Cardiac muscle cell (in vitro differentiated cells and primary cell): ENCODE results near the gene POLA2. TPM values are rescaled to one million over a fixed set of nuclear protein-coding genes. Genes with fewer than 3 reads are reported as not detected.

Experiments
- DNase-seq, 2 donors: peaks; one replicate each; pipeline versions ENCODE4 v3.0.0 to v3.0.0-alpha.2; 2010 to 2017; ENCODE audit warnings: low read depth in 1 of 2, low spot score in 1 of 2
- H3K27ac ChIP-seq: fragments of 200-600 bp; sonication (generic); 2 replicates; pipeline ENCODE4 v1.5.1; 2016
- H3K27me3 ChIP-seq: fragments of 200-600 bp; sonication (generic); 2 replicates; pipeline ENCODE4 v1.6.0; 2016; ENCODE audit warnings: control low read depth
- H3K36me3 ChIP-seq: fragments of 200-600 bp; sonication (generic); 2 replicates; pipeline ENCODE4 v1.5.1; 2016; ENCODE audit warnings: control low read depth
- H3K4me1 ChIP-seq: fragments of 200-600 bp; sonication (generic); 2 replicates; pipeline ENCODE4 v1.8.1; 2017; ENCODE audit warnings: low read depth, mild to moderate bottlenecking, mixed run types
- H3K4me3 ChIP-seq: fragments of 200-600 bp; sonication (generic); 2 replicates; pipeline ENCODE4 v1.5.1; 2016; ENCODE audit warnings: mild to moderate bottlenecking
- H3K9me3 ChIP-seq: fragments of 200-600 bp; sonication (generic); 2 replicates; pipeline ENCODE4 v1.5.1; 2017; ENCODE audit warnings: low read depth, mild to moderate bottlenecking, control low read depth
- polyA plus RNA-seq: library from polyadenylated mRNA; unstranded; fragments of >200 nt; fragmentation: Nextera tagmentation; extraction: Ambion mirVana; gene quantifications from 2 replicates; pipeline ENCODE4 v1.2.1, GENCODE V29; 2016
- total RNA-seq: library from RNA; depleted of rRNA; stranded (reverse); fragments of >200 nt; gene quantifications from 2 replicates; pipeline ENCODE4 v1.2.3, GENCODE V29; 2016
- TF ChIP-seq, protein P1 (sequence below): IDR thresholded peaks from 2 replicates; pipeline ENCODE4 v1.5.1; 2012; ENCODE audit warnings: low read depth, mild to moderate bottlenecking, low read length

The POLA2 gene
- total and polyA plus RNA-seq, 2 experiments from 2014 or later: 20.3 to 31.7 TPM

GRCh38 chr11:65310736-65311135 lies 49.0 kb downstream of the POLA2 start:
- Histone ChIP-seq H3K4me3 (no peak overlapping the region), H3K27me3 (peaks cover 13% of the 10 kb centered on the region), H3K9me3 (no peaks in the 10 kb centered on the region), H3K27ac (no peak overlapping the region), H3K36me3 (no peaks in the 10 kb centered on the region), H3K4me1 (no peaks in the 10 kb centered on the region)
- no peak for DNase-seq
- TF ChIP-seq, protein P1, sequence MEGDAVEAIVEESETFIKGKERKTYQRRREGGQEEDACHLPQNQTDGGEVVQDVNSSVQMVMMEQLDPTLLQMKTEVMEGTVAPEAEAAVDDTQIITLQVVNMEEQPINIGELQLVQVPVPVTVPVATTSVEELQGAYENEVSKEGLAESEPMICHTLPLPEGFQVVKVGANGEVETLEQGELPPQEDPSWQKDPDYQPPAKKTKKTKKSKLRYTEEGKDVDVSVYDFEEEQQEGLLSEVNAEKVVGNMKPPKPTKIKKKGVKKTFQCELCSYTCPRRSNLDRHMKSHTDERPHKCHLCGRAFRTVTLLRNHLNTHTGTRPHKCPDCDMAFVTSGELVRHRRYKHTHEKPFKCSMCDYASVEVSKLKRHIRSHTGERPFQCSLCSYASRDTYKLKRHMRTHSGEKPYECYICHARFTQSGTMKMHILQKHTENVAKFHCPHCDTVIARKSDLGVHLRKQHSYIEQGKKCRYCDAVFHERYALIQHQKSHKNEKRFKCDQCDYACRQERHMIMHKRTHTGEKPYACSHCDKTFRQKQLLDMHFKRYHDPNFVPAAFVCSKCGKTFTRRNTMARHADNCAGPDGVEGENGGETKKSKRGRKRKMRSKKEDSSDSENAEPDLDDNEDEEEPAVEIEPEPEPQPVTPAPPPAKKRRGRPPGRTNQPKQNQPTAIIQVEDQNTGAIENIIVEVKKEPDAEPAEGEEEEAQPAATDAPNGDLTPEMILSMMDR: no peak

GRCh38 chr11:65311170-65311678 lies 49.5 kb downstream of the POLA2 start:
- peak in 1 of 2 donors; percentile 40 for DNase-seq
- Histone ChIP-seq H3K27me3 (peaks cover 13% of the 10 kb centered on the region), H3K9me3 (no peaks in the 10 kb centered on the region), H3K4me1 (no peaks in the 10 kb centered on the region), H3K4me3 (no peak overlapping the region), H3K36me3 (no peaks in the 10 kb centered on the region), H3K27ac (no peak overlapping the region)
- TF ChIP-seq, protein P1: no peak

GRCh38 chr11:65314501-65315203 lies 52.9 kb downstream of the POLA2 start, which contains the start of gene CDC42EP2:
CDC42EP2 (plus strand) TSS chr11:65314866; CDS start chr11:65320899, 6,033 bp downstream.
- Histone ChIP-seq H3K4me3 (peak within 1 kb of the TSS; percentile 50), H3K27me3 (peaks cover 13% of the 10 kb centered on the region), H3K9me3 (no peaks in the 10 kb centered on the region), H3K36me3 (no peaks in the 10 kb centered on the region), H3K4me1 (peaks cover 9% of the 10 kb centered on the region), H3K27ac (no peak within 1 kb of the TSS)
- peak; percentile 90 to 94 for DNase-seq
- TF ChIP-seq, protein P1: no peak

DNA sequence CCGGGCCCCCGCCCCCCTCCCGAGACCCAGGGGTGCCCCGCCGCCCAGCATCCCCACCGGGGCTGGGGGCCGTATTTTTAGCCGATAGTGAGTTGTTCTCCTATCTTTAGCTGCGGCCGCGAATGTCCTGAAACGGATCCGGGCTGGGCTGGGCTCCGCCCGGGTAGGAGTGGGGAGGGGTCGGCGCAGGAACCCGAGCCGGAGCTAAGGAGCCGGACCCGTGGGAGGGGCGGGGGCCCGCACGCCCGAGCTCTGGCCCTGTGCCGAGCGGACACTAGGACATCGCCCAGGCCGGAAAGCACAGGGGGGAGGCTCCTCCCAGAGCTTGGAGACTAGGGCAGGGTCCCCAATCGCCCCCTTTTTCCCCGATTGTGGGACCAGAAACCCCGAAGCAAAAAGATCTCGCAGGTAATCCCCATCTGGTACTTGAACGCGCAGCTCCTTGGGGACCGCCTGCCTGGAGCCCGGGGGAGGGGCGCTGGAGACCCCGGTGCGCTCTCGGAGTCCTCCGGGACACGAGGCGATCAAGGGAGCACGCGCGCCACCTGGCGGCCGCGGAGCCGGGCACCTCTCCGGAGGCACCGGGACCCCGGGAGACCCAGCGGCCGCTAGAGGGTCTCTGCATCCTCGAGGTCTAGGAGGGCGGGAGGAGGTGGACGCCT lies 53.6 kb downstream of the POLA2 start:
- no peak overlapping the region for H3K27ac ChIP-seq
- no peaks in the 10 kb centered on the region for H3K36me3 ChIP-seq
- H3K4me3 ChIP-seq: peak overlapping the region; percentile 50
- peaks cover 9% of the 10 kb centered on the region for H3K4me1 ChIP-seq
- H3K9me3 ChIP-seq: no peaks in the 10 kb centered on the region
- TF ChIP-seq, protein P1: peak; percentile 94
- peak; percentile 80 to 92 for DNase-seq
- peaks cover 13% of the 10 kb centered on the region for H3K27me3 ChIP-seq

GRCh38 chr11:65315866-65316226 lies 54.1 kb downstream of the POLA2 start:
- H3K9me3 ChIP-seq: no peaks in the 10 kb centered on the region
- H3K27me3 ChIP-seq: peaks cover 13% of the 10 kb centered on the region
- DNase-seq: no peak
- TF ChIP-seq, protein P1: no peak
- no peaks in the 10 kb centered on the region for H3K36me3 ChIP-seq
- H3K27ac ChIP-seq: no peak overlapping the region
- peaks cover 9% of the 10 kb centered on the region for H3K4me1 ChIP-seq
- H3K4me3 ChIP-seq: no peak overlapping the region
